Fibroblast of mammary gland (primary cell): Measurements from ENCODE around the gene TMEM181.

Experiments used
- DNase-seq: peaks from one replicate; pipeline ENCODE4 v3.0.0-alpha.2; 2010; ENCODE audit warnings: low read depth
- H3K4me3 ChIP-seq: 2 replicates; pipeline ENCODE4 v1.5.1; 2011; ENCODE audit warnings: low read depth, mild to moderate bottlenecking, low read length, moderate library complexity; ENCODE audit not compliant: control insufficient read depth
- TF ChIP-seq, protein P1 (sequence below): conservative IDR thresholded peaks from 2 replicates; pipeline ENCODE4 v1.5.1; 2011; ENCODE audit warnings: low read depth, low read length, inconsistent platforms; ENCODE audit not compliant: control insufficient read depth, insufficient read depth

Gene TMEM181

GRCh38 chr6:158568549-158568948 is 8.7 kb downstream of the TMEM181 start:
- H3K4me3 ChIP-seq, result no peak overlapping the region
- TF ChIP-seq, protein P1, sequence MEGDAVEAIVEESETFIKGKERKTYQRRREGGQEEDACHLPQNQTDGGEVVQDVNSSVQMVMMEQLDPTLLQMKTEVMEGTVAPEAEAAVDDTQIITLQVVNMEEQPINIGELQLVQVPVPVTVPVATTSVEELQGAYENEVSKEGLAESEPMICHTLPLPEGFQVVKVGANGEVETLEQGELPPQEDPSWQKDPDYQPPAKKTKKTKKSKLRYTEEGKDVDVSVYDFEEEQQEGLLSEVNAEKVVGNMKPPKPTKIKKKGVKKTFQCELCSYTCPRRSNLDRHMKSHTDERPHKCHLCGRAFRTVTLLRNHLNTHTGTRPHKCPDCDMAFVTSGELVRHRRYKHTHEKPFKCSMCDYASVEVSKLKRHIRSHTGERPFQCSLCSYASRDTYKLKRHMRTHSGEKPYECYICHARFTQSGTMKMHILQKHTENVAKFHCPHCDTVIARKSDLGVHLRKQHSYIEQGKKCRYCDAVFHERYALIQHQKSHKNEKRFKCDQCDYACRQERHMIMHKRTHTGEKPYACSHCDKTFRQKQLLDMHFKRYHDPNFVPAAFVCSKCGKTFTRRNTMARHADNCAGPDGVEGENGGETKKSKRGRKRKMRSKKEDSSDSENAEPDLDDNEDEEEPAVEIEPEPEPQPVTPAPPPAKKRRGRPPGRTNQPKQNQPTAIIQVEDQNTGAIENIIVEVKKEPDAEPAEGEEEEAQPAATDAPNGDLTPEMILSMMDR, result no peak
- DNase-seq, result no peak

GRCh38 chr6:158569036-158569435 is 9.1 kb downstream of the TMEM181 start:
- DNase-seq, result no peak
- TF ChIP-seq, protein P1, result no peak
- H3K4me3 ChIP-seq, result no peak overlapping the region

- no peak for DNase-seq
- TF ChIP-seq, protein P1, result no peak
- H3K4me3 ChIP-seq, result no peak overlapping the region
Measured at GRCh38 chr6:158570681-158570962, 10.7 kb downstream of the TMEM181 start.

DNA sequence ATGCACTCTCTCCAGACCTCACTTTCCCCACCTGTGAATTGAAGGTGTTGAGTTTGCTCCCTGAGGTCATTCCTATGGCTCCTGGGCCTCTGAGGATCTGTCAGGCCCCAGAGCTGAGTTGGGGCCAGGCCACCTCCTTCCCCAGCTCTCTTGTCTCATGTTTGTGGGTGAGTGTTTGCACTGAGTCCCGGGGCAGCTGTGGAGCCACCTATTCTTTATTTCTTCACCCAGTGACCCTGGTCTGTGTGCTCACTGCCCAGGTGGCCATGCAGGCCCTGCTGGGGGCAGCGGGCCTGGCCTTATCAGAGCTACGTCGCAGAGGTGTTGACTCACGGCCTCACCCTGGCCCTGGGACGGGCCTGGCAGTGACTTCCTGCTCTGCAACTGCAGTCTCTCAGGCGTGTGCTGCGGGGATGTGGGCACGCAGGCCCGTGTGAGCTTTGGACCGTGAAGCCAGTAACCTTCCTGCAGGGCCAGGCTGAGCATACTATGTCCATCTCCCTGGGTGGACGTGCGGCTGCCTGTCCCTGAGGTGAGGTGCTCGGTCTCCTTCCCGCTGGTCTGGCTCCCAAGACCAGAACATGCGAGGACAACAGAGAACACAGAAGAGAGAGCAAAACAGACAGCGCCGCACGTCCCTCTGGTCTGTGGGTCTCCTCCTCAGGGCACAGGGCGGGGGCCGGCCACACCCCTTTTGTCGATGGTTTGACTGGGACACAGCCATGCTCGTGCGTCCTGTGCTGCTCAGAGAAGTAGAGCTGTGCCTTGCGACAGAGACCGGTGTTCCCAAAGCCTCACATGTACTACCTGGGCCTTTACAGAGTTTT is 12.1 kb downstream of the TMEM181 start:
- TF ChIP-seq, protein P1, result no peak
- DNase-seq, result no peak
- H3K4me3 ChIP-seq, result no peak overlapping the region

DNA sequence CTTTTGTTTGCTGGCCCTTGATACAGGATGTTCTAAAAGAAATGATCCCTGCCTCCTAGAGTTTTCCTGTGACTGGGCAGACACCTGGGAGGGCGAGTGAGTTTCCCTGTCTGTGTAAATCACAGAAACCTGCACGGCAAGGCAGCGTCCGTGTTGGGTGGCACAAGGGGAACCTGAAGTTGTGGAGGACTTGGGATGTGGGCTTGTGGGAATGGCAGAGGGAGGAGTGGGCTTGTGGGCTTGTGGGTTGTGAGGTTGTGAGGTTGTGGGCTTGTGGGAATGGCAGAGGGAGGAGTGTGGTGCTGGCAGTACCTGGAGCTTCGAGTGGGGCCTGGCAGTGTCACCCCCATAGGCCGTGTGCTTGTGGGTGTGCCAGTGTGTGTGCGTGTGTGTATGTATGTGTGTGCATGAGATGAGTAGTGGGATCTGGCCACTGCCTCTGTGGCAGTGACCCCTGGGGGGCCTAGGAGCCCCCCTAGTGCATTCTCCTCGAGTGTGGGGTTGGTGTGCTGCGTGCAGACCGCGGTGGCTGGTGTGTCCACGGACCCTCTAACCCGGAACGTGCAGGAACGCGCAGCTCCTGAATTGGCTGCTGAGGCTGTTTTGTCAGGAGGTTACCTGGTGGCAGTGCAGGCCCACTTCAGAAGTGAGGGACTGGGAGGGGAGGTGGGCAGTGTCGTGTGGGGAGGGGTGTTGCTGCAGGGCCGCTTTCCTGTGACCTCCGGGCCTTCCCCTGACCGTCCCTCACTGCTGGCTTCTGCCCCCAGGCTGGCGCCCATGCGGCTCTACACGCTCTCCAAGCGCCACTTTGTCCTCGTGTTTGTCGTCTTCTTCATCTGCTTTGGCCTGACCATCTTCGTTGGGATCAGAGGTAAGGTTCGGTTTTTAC is 13.0 kb downstream of the TMEM181 start:
- TF ChIP-seq, protein P1, result no peak
- no peak for DNase-seq
- no peak overlapping the region for H3K4me3 ChIP-seq

GRCh38 chr6:158573542-158573931 is 13.6 kb downstream of the TMEM181 start:
- TF ChIP-seq, protein P1, result no peak
- DNase-seq, result no peak
- no peak overlapping the region for H3K4me3 ChIP-seq
